Mesenchymal stem cell (in vitro differentiated cells and primary cell): Measurements from ENCODE around the gene JMJD8.
A peak's percentile ranks its signal among the peaks of the same experiment; 100 is the strongest.

ENCODE experiments used
- DNase-seq: peaks from one replicate; pipeline ENCODE4 v3.0.0-alpha.2; 2013
- H2AFZ ChIP-seq: one replicate; pipeline ENCODE4 v1.6.1; 2013; ENCODE audit warnings: low read depth, mild to moderate bottlenecking, control low read depth, inconsistent platforms, low read length, moderate library complexity
- H2AK5ac ChIP-seq: 2 replicates; pipeline ENCODE4 v1.6.1; 2013; ENCODE audit warnings: low read length, moderate library complexity, mild to moderate bottlenecking, inconsistent platforms; ENCODE audit not compliant: severe bottlenecking
- H2BK120ac ChIP-seq: one replicate; pipeline ENCODE4 v1.6.1; 2013; ENCODE audit warnings: low read depth, mild to moderate bottlenecking, inconsistent platforms, low read length, moderate library complexity
- H2BK12ac ChIP-seq, 2 experiments: one replicate each; pipeline ENCODE4 v1.6.1; 2013; ENCODE audit warnings: inconsistent platforms in 2 of 2, low read length in 2 of 2, mild to moderate bottlenecking in 2 of 2, moderate library complexity in 2 of 2, control low read depth in 1 of 2
- H2BK15ac ChIP-seq: one replicate; pipeline ENCODE4 v1.6.1; 2013; ENCODE audit warnings: mild to moderate bottlenecking, low read depth, inconsistent platforms; ENCODE audit not compliant: poor library complexity, severe bottlenecking
- H2BK5ac ChIP-seq: 2 replicates; pipeline ENCODE4 v1.6.1; 2013; ENCODE audit warnings: low read depth, mild to moderate bottlenecking, low read length, control low read depth, inconsistent platforms; ENCODE audit not compliant: poor library complexity, severe bottlenecking
- H3K14ac ChIP-seq, 2 experiments: one replicate each; pipeline ENCODE4 v1.6.1; 2013; ENCODE audit warnings: inconsistent platforms in 2 of 2, low read length in 2 of 2, control low read depth in 1 of 2, mild to moderate bottlenecking in 1 of 2, moderate library complexity in 1 of 2
- H3K18ac ChIP-seq, 2 experiments: one replicate each; pipeline ENCODE4 v1.6.1; 2013; ENCODE audit warnings: inconsistent platforms in 2 of 2, low read length in 2 of 2, control low read depth in 1 of 2, low read depth in 1 of 2, mild to moderate bottlenecking in 1 of 2
- H3K23ac ChIP-seq, 2 experiments: one replicate each; pipeline ENCODE4 v1.6.1; 2013; ENCODE audit warnings: inconsistent platforms in 2 of 2, low read length in 2 of 2, mild to moderate bottlenecking in 2 of 2, moderate library complexity in 2 of 2, control low read depth in 1 of 2
- H3K27ac ChIP-seq: 2 replicates; pipeline ENCODE4 v1.5.1; 2013; ENCODE audit warnings: mild to moderate bottlenecking, moderate library complexity, low read length, control low read depth, inconsistent platforms; ENCODE audit not compliant: poor library complexity, severe bottlenecking
- H3K27me3 ChIP-seq, 2 experiments: 2 replicates each; pipeline versions ENCODE4 v1.6.1 to v1.7.0; 2013; ENCODE audit warnings: low read length in 2 of 2, mild to moderate bottlenecking in 2 of 2, moderate library complexity in 2 of 2, control low read depth in 1 of 2, inconsistent platforms in 1 of 2; ENCODE audit not compliant: control insufficient read depth in 1 of 2, insufficient read depth in 1 of 2
- H3K36me3 ChIP-seq, 2 experiments: 2 replicates each; pipeline versions ENCODE4 v1.6.1 to v1.7.0; 2013; ENCODE audit warnings: low read length in 2 of 2, control low read depth in 1 of 2, inconsistent platforms in 1 of 2, low read depth in 1 of 2, mild to moderate bottlenecking in 1 of 2; ENCODE audit not compliant: insufficient read depth in 2 of 2, control insufficient read depth in 1 of 2
- H3K4ac ChIP-seq, 2 experiments: one replicate each; pipeline ENCODE4 v1.6.1; 2013; ENCODE audit warnings: inconsistent platforms in 2 of 2, low read length in 2 of 2, mild to moderate bottlenecking in 2 of 2, moderate library complexity in 2 of 2, control low read depth in 1 of 2, low read depth in 1 of 2
- H3K4me1 ChIP-seq: 2 replicates; pipeline ENCODE4 v1.6.1; 2013; ENCODE audit warnings: low read depth, low read length, control low read depth; ENCODE audit not compliant: control insufficient read depth, insufficient read depth
- H3K4me2 ChIP-seq: 2 replicates; pipeline ENCODE4 v1.6.1; 2013; ENCODE audit warnings: low read length, mild to moderate bottlenecking, inconsistent platforms; ENCODE audit not compliant: poor library complexity, severe bottlenecking
- H3K4me3 ChIP-seq, 2 experiments: 2 replicates each; pipeline versions ENCODE4 v1.5.1 to v1.7.0; 2013; ENCODE audit warnings: low read length in 2 of 2, mild to moderate bottlenecking in 2 of 2, control low read depth in 1 of 2, low read depth in 1 of 2; ENCODE audit not compliant: insufficient read depth in 1 of 2
- H3K79me1 ChIP-seq: replicated peaks from 2 replicates; pipeline ENCODE4 v1.6.1; 2013; ENCODE audit warnings: mild to moderate bottlenecking, control low read depth, low read length, inconsistent platforms; ENCODE audit not compliant: poor library complexity, severe bottlenecking
- H3K9ac ChIP-seq: 2 replicates; pipeline ENCODE4 v1.7.0; 2013; ENCODE audit warnings: mild to moderate bottlenecking, low read length, moderate library complexity
- H3K9me3 ChIP-seq: 2 replicates; pipeline ENCODE4 v1.7.0; 2013; ENCODE audit warnings: mild to moderate bottlenecking, low read length; ENCODE audit not compliant: control insufficient read depth
- H4K8ac ChIP-seq: one replicate; pipeline ENCODE4 v1.6.1; 2013; ENCODE audit warnings: inconsistent platforms, mild to moderate bottlenecking, low read length, moderate library complexity
- H4K91ac ChIP-seq: one replicate; pipeline ENCODE4 v1.6.1; 2013; ENCODE audit warnings: mild to moderate bottlenecking, low read length, inconsistent platforms
- WGBS: methylation state at CpG from one replicate; pipeline ENCODE4 v1.1.7; 2013; ENCODE audit warnings: mixed read lengths; 5-methylcytosine and 5-hydroxymethylcytosine counted together

The JMJD8 gene

GRCh38 chr16:704552-705380, 20.6 kb upstream of the JMJD8 start:
- no peak overlapping the region for H3K4me3 ChIP-seq
- H2BK12ac ChIP-seq = no peak overlapping the region
- H2BK5ac ChIP-seq = no peak overlapping the region
- no peak overlapping the region for H3K4me2 ChIP-seq
- no peaks in the 10 kb centered on the region for H3K36me3 ChIP-seq
- no peak overlapping the region for H2BK15ac ChIP-seq
- no peak overlapping the region for H4K91ac ChIP-seq
- no peak overlapping the region for H3K27ac ChIP-seq
- peaks cover 14% of the 10 kb centered on the region for H3K4me1 ChIP-seq
- no peak overlapping the region for H3K14ac ChIP-seq
- no peak overlapping the region for H3K18ac ChIP-seq
- H4K8ac ChIP-seq = no peak overlapping the region
- H2AFZ ChIP-seq = no peak overlapping the region
- no peak overlapping the region for H3K9ac ChIP-seq
- no peak overlapping the region for H3K4ac ChIP-seq
- H3K27me3 ChIP-seq = peaks cover 86 to 87% of the 10 kb centered on the region in 2 experiments
- no peak for DNase-seq
- WGBS = 41% methylated on average over 28 of the region's 50 CpGs
- H3K9me3 ChIP-seq = no peaks in the 10 kb centered on the region
- no peaks in the 10 kb centered on the region for H3K79me1 ChIP-seq
- H2AK5ac ChIP-seq = no peak overlapping the region
- no peak overlapping the region for H2BK120ac ChIP-seq
- H3K23ac ChIP-seq = no peak overlapping the region

DNA sequence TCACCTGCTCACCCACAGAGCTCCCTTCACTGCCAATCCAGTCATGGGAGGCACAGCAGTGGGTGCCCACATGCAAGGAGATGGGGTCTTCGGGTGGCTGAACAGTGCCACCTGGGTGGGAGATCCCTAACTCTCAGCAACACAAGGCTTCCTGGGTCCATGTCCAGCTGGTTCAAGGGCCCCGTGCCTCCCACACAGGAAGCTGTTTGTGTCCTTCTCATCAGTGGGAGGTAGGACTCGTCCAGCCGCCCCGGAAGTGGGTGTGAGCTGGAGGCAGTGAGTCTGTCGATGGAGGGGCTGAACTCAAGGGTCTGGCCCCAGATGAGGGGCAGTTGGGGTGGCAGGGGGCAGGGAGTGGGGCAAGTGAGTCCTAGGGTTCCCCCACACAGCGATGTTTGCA, 19.9 kb upstream of the JMJD8 start:
- Histone ChIP-seq H2BK12ac (no peak overlapping the region), H2AK5ac (no peak overlapping the region), H2BK5ac (no peak overlapping the region), H3K23ac (no peak overlapping the region), H4K8ac (no peak overlapping the region), H3K27ac (no peak overlapping the region), H2AFZ (no peak overlapping the region), H2BK120ac (no peak overlapping the region), H3K18ac (no peak overlapping the region), H4K91ac (no peak overlapping the region), H3K36me3 (no peaks in the 10 kb centered on the region), H3K27me3 (peaks cover 85 to 86% of the 10 kb centered on the region in 2 experiments), H3K4me1 (peaks cover 10% of the 10 kb centered on the region), H3K14ac (no peak overlapping the region), H2BK15ac (no peak overlapping the region), H3K9ac (no peak overlapping the region), H3K9me3 (no peaks in the 10 kb centered on the region), H3K79me1 (no peaks in the 10 kb centered on the region), H3K4ac (no peak overlapping the region), H3K4me2 (no peak overlapping the region), H3K4me3 (no peak overlapping the region)
- WGBS = 78% methylated on average over 7 of the region's 7 CpGs
- DNase-seq = no peak

DNA sequence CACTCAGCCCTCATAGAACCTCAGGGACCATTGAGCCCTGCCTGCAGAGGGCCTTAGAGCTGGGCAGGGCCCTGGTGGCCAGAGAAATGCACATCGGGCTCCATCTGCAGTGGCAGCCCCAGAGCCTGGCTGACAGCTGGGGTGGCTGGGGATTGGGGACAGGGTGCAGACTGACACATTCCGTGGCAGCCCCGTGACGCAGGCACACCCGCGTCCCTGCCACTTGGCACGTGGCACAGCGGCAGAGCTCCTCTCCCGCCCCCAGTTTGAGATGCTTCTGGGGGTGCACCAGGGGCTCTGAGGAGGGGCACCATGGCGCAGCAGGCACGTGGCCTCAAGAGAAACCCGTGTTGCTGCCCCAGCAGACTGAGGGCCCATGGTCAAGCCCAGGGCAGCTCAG, 19.3 kb upstream of the JMJD8 start:
- Histone ChIP-seq H3K23ac (peak overlapping the region in 1 of 2 experiments; percentile 27), H3K27me3 (peaks cover 83 to 84% of the 10 kb centered on the region in 2 experiments), H3K9me3 (no peaks in the 10 kb centered on the region), H2BK12ac (no peak overlapping the region), H3K14ac (no peak overlapping the region), H2BK120ac (no peak overlapping the region), H2BK5ac (no peak overlapping the region), H3K4me1 (peaks cover 10% of the 10 kb centered on the region), H4K8ac (no peak overlapping the region), H3K18ac (no peak overlapping the region), H2BK15ac (no peak overlapping the region), H3K9ac (no peak overlapping the region), H4K91ac (no peak overlapping the region), H3K4ac (no peak overlapping the region), H3K4me2 (no peak overlapping the region), H2AK5ac (no peak overlapping the region), H3K36me3 (no peaks in the 10 kb centered on the region), H3K4me3 (no peak overlapping the region), H2AFZ (no peak overlapping the region), H3K79me1 (no peaks in the 10 kb centered on the region), H3K27ac (no peak overlapping the region)
- WGBS = 79% methylated on average over 12 of the region's 12 CpGs
- DNase-seq = no peak

GRCh38 chr16:702341-702740, 18.2 kb upstream of the JMJD8 start:
- Histone ChIP-seq H3K23ac (no peak overlapping the region), H4K8ac (no peak overlapping the region), H3K4me3 (no peak overlapping the region), H2BK5ac (no peak overlapping the region), H2AFZ (no peak overlapping the region), H3K14ac (no peak overlapping the region), H2BK12ac (no peak overlapping the region), H3K27ac (no peak overlapping the region), H3K36me3 (no peaks in the 10 kb centered on the region), H3K4me2 (no peak overlapping the region), H3K9ac (no peak overlapping the region), H4K91ac (no peak overlapping the region), H3K18ac (no peak overlapping the region), H3K27me3 (peaks cover 76% of the 10 kb centered on the region in 2 experiments), H2BK15ac (no peak overlapping the region), H3K4ac (no peak overlapping the region), H3K9me3 (no peaks in the 10 kb centered on the region), H3K79me1 (no peaks in the 10 kb centered on the region), H2AK5ac (no peak overlapping the region), H3K4me1 (peaks cover 10% of the 10 kb centered on the region), H2BK120ac (no peak overlapping the region)
- no peak for DNase-seq
- 82% methylated on average over 19 of the region's 19 CpGs for WGBS
